Prostate gland (tissue), 2 donors: ENCODE data around the gene PEX26. TPM values are rescaled to one million over a fixed set of nuclear protein-coding genes. Genes with fewer than 3 reads are reported as not detected.
A peak's percentile ranks its signal among the peaks of the same experiment; 100 is the strongest.

Experiments
- DNase-seq: peaks from one replicate; pipeline ENCODE4 v3.0.0-alpha.2; 2019; ENCODE audit warnings: low spot score
- H3K27ac ChIP-seq, 2 donors: fragments of 200-600 bp; sonication (generic); 2 replicates each; pipeline ENCODE4 v1.5.1; 2017 to 2019
- H3K27me3 ChIP-seq: fragments of 200-600 bp; sonication (generic); replicated peaks from 2 replicates; pipeline ENCODE4 v1.5.1; 2019; ENCODE audit not compliant: insufficient read depth
- H3K36me3 ChIP-seq, 2 donors: fragments of 200-600 bp; sonication (generic); 1 replicate in 1 of 2; 2 replicates in 1 of 2; pipeline versions ENCODE4 v1.5.1 to v1.8.1; 2017 to 2019
- H3K4me1 ChIP-seq: fragments of 200-600 bp; sonication (generic); replicated peaks from 2 replicates; pipeline ENCODE4 v1.5.1; 2019
- H3K4me3 ChIP-seq, 2 donors: fragments of 200-600 bp; sonication (generic); 2 replicates each; pipeline ENCODE4 v1.5.1; 2017 to 2019
- H3K9me3 ChIP-seq: fragments of 200-600 bp; sonication (generic); 2 replicates; pipeline ENCODE4 v1.5.1; 2017
- CTCF ChIP-seq, 4 experiments: fragments of 200-600 bp in 2 of 4; fragments of 450-650 bp in 2 of 4; sonication (generic) in 2 of 4; IDR thresholded peaks; 1 replicate in 3 of 4; 2 replicates in 1 of 4; pipeline ENCODE4 v1.5.1; 2016 to 2019; ENCODE audit warnings: antibody characterized with exemption in 4 of 4, mild to moderate bottlenecking in 2 of 4, moderate library complexity in 2 of 4
- POLR2A ChIP-seq: fragments of 450-650 bp; IDR thresholded peaks from one replicate; pipeline ENCODE4 v1.6.1; 2016; ENCODE audit warnings: antibody characterized with exemption, mild to moderate bottlenecking
- POLR2AphosphoS5 ChIP-seq: sonication (generic); formaldehyde crosslinking; IDR thresholded peaks from one replicate; pipeline ENCODE4 v1.6.1; 2017; ENCODE audit warnings: antibody characterized with exemption
- WGBS: methylation state at CpG from one replicate; pipeline ENCODE4 v1.1.5; 2018; 5-methylcytosine and 5-hydroxymethylcytosine counted together
- intact Hi-C: fragments of 100-400 bp; cut with DNase I; formaldehyde crosslinking; loops from one replicate; pipeline ENCODE4 v1.14.2; 2022
- total RNA-seq, 2 donors: library from RNA; depleted of rRNA; stranded (reverse); fragments of >200 nt; gene quantifications; one replicate each; pipeline ENCODE4 v1.1.0, GENCODE V29; 2016

The PEX26 gene
- total RNA-seq, 2 donors from 2014 or later: 34.7 to 38.2 TPM

- peaks cover 18% of the 10 kb centered on the region for H3K4me1 ChIP-seq
- H3K27me3 ChIP-seq: no peaks in the 10 kb centered on the region
- TF ChIP-seq CTCF (IDR thresholded peaks at IDR 0.05) (no peak), POLR2AphosphoS5 (peak; percentile 95), POLR2A (peak; percentile 27)
- intact Hi-C loops: no loop called here
- 45% methylated on average over 4 of the region's 4 CpGs for WGBS
- peak overlapping the region; percentile 82 to 97 for H3K27ac ChIP-seq
- no peaks in the 10 kb centered on the region for H3K9me3 ChIP-seq
- peak; percentile 87 for DNase-seq
- no peaks in the 10 kb centered on the region for H3K36me3 ChIP-seq
- H3K4me3 ChIP-seq: no peak overlapping the region
These were observed 20.1 kb upstream of the PEX26 start for GRCh38 chr22:18057568-18058209.

GRCh38 chr22:18058371-18059093 lies 19.3 kb upstream of the PEX26 start:
- WGBS: 88% methylated on average over 7 of the region's 7 CpGs

GRCh38 chr22:18059094-18059417 lies 18.7 kb upstream of the PEX26 start:
- Histone ChIP-seq H3K4me1 (peaks cover 18% of the 10 kb centered on the region), H3K9me3 (no peaks in the 10 kb centered on the region), H3K27me3 (no peaks in the 10 kb centered on the region), H3K36me3 (no peaks in the 10 kb centered on the region), H3K27ac (peak overlapping the region in 1 of 2 donors; percentile 97), H3K4me3 (no peak overlapping the region)
- 87% methylated on average over 5 of the region's 5 CpGs for WGBS
- DNase-seq: no peak
- TF ChIP-seq CTCF (IDR thresholded peaks at IDR 0.05): no peak
- no peak for TF ChIP-seq POLR2AphosphoS5
- TF ChIP-seq POLR2A: no peak
- intact Hi-C loops: no loop called here

More at GRCh38 chr22:18058371-18059093, 19.3 kb upstream of the PEX26 start:
- TF ChIP-seq POLR2A (no peak), CTCF (IDR thresholded peaks at IDR 0.05) (no peak), POLR2AphosphoS5 (no peak)
- no peak overlapping the region for H3K4me3 ChIP-seq
- DNase-seq: no peak
- peak overlapping the region; percentile 82 to 97 for H3K27ac ChIP-seq
- no peaks in the 10 kb centered on the region for H3K27me3 ChIP-seq
- no peaks in the 10 kb centered on the region for H3K9me3 ChIP-seq
- intact Hi-C loops: no loop called here
- H3K4me1 ChIP-seq: peaks cover 18% of the 10 kb centered on the region
- no peaks in the 10 kb centered on the region for H3K36me3 ChIP-seq

- TF ChIP-seq CTCF (IDR thresholded peaks at IDR 0.05) (no peak), POLR2A (no peak), POLR2AphosphoS5 (no peak)
- H3K27ac ChIP-seq: peak overlapping the region in 1 of 2 donors; percentile 97
- intact Hi-C loops: no loop called here
These were observed 18.3 kb upstream of the PEX26 start for GRCh38 chr22:18059473-18059872.

GRCh38 chr22:18059991-18060390 lies 17.8 kb upstream of the PEX26 start:
- Histone ChIP-seq H3K4me3 (no peak overlapping the region), H3K27me3 (no peaks in the 10 kb centered on the region), H3K4me1 (peaks cover 18% of the 10 kb centered on the region), H3K27ac (no peak overlapping the region), H3K36me3 (no peaks in the 10 kb centered on the region), H3K9me3 (no peaks in the 10 kb centered on the region)
- no peak for TF ChIP-seq POLR2AphosphoS5
- WGBS: 86% methylated on average over 5 of the region's 5 CpGs
- no peak for DNase-seq
- intact Hi-C loops: no loop called here

More at GRCh38 chr22:18059473-18059872, 18.3 kb upstream of the PEX26 start:
- H3K4me3 ChIP-seq: no peak overlapping the region
- no peaks in the 10 kb centered on the region for H3K36me3 ChIP-seq
- H3K4me1 ChIP-seq: peaks cover 18% of the 10 kb centered on the region
- DNase-seq: no peak
- 89% methylated on average over 3 of the region's 3 CpGs for WGBS
- H3K27me3 ChIP-seq: no peaks in the 10 kb centered on the region
- no peaks in the 10 kb centered on the region for H3K9me3 ChIP-seq
